Measurements from ENCODE around the gene SDK2.

Gene SDK2

DNA sequence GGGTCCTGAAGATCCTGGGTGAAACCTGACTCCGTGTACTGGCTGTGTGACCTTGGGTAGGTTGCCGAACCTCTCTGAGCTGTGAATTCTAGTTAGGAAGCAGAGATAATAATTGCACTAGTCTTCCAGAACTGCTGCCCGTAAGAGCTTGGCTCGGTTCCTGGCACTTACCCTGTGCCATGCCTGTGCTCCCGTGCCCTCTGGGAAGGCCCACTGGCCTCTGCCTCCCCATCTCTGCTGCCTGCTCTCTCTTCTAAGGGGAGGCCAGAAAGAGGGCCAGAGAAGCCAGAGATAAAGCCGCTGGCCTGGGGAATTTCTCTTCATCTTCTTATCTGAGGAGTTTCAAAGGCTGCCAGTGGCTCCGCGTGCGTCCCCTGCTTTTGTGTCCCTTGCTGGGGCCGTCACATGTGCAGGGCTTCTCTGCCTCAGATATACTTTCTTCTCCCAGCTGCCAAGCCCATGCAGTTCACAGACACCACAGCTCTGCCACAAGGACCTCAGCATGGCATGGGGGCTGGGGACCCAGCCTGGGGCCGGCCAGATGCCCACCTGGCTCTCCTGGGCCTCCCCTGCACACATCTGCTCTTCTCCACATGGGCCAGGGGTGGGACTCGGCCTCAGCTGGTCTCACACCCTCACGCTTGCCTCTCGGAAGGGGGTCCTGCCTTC is 145.2 kb downstream of the SDK2 start:
- no peak for DNase-seq

DNA sequence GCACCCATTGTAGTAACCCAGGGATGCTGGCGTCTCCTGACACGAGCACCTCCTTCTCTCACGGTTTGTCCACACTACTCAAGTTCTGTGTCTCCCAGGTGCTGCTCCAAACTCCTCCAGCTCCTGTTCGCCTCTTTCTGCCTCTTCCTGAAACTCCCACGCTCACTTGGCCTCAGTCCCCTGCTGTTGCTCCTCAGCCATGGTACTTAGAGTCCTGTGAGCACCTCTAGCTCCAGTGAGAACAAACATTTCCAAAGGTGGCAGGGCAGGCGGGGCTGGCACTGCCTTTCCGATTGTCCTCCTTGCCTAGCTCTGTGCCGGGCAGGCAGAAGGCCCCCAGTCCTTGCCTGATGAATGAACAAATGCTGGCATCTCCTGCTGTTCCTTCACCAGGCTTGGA is 146.1 kb downstream of the SDK2 start:
- no peak for DNase-seq

DNA sequence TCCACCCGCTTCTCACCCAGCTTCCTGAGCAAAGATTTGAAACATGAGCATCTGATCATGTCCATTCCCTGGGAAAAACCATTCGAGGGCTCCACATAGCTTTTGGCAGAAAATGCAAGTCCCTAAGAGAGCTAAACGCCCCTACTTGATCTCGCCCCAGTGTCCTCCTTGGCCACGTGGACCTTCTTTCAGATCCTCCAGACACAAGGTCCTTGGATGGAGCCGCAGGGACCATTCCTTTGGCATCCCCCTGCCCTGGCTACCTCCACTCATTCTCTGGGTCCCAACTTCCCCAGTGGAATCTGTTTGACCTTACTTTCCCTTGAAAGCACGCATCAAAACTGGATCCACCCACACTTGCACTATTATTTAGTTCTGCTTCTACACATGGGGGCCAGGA is 146.5 kb downstream of the SDK2 start:
- DNase-seq, result no peak

DNA sequence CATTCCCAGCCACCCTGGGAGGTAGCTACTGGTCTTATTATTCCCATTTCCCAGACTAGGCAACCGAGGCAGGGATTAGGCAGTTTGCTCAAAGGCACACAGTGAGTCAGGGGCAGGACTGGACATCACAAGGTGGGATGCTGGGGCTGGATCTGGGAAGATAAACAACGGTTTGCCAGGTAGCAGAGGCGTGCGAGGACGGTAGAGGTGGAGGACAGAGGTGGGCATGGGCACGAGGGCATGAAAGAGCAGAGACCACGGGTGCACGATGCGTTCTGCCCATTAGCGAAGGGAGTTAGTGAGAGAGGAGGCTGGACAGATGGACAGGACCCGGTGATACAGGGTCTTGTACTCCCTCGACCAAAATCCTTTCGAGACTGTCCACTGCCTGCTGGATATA is 148.0 kb downstream of the SDK2 start:
- no peak for DNase-seq

DNA sequence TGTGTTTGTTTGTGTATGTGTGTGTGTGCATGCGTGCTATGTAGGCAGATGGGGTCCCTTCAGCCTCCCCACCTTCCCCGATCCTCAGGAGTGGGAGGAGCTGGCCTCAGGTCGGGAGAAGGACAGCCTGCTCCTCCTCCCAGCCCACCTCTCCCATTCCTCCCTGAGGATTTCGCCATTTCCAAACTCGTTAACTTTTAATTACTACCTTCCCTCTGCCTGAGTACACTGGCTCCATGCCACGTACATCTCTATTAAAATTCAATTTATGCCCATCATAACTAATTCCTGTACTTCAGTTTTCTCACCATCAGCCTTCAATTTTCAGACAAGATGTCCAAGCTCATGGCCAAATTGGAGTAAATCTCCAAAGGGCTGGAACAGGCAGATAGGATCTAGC is 148.6 kb downstream of the SDK2 start:
- no peak for DNase-seq

DNA sequence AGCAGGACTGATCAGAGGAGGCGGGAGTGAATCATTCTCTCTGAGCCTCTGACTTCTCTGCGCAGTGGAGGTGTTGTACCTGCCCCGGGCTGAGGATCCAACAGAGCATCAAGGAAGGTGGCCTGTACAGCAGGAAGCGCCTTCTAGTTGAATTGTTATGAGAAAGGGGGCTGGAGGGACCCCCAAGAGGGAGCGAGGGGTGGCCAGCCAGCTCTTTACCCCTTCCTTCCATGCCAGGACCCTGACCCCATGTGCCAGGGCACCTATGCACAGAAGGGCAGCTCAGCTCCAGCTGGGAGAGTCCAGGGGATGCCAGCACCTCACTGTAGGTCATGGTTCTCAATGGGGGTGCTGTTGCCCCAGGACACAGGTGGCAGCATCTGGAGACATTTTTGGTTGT is 149.3 kb downstream of the SDK2 start:
- no peak for DNase-seq

DNA sequence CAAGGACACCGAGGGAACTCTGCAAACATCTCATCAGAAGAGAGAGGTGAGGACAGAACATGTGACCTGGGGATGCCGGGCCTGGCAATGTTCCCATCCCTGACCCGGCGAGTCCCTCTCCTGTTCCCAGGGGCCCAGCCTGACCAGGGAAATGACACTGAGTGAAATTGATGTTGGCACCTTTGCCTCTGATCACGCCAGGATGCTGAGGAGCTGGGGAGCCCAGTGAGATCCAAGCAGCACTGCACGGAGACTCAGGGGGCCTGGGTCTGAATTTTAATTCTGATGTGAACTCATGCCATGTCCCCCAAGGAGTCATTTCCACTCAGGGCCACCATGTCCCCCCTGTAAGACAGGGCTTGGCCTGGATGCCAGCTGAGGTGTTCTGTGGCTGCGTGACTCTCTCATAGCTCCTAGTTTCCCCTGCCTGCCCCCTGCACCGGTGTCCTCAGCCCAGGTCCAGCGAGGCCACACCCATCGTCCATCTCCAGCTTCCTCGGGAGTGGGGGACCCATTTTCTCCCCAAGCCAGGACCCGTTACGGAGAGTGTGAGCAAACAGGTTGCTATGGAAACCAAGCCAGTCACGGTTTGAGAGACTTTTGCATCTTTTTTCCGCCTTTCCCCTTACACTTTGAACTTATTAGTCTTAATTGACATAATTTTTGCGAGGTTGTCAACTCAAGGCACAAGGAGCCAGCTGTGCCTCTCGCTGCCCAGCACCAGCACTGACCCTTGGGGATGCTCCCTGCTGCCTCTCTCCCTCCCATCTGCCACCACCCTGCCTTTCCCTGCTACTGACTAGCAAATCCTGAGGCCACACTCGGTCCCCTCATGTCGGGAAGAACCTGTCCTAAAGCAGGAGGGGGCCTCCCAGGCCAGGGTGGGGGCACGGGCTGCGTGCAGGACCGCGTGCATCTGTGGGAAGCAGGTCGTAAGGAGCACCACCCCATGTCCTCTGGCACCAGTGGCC is 150.0 kb downstream of the SDK2 start:
- no peak for DNase-seq

DNA sequence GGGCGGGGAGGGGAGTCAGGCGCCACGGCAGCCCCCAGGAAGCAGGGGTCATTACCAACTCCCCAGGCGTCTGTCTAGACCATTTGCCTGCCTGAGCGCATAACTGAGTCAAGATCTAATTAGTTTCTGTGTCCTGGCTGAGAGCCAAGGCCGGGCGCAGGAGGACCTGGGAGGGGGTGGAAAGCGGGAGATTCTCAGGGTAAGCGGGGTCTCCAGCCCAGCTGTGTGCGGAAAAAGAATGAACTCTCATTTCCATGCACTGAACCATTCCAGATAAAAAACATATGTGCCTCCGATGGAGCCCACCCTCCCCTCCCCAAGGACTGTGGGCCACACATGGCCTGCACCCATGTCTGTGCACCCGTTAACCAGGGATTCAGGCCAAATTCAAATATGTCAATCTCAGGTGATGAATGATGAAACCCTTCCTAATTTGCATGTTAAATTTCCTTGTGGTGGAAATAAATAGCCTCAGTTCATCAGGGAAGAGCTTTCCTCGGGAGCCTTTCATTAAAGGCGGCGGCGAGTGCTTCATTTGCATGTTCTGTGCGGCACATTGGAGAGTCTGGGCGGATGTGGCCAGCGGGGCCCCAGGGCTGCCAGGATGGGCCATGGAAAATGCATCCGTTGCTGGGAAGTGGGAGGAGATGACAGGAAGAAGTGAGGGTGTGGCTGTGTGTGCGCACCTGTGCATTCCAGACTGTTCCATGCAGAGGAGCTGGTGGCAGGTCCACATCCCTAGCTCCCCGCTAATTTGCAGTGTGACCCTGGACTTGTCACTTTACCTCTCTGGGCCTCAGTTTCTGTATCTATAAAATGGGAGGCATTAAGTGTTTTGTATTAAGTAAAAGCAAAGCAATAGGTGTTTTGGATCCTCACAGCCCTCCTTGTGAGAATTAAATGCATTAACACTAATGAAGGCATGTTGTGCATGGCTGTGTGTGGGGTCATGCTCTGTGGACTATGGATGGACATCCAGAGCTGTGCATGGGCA is 151.1 kb downstream of the SDK2 start:
- peak; percentile 74 for DNase-seq

DNA sequence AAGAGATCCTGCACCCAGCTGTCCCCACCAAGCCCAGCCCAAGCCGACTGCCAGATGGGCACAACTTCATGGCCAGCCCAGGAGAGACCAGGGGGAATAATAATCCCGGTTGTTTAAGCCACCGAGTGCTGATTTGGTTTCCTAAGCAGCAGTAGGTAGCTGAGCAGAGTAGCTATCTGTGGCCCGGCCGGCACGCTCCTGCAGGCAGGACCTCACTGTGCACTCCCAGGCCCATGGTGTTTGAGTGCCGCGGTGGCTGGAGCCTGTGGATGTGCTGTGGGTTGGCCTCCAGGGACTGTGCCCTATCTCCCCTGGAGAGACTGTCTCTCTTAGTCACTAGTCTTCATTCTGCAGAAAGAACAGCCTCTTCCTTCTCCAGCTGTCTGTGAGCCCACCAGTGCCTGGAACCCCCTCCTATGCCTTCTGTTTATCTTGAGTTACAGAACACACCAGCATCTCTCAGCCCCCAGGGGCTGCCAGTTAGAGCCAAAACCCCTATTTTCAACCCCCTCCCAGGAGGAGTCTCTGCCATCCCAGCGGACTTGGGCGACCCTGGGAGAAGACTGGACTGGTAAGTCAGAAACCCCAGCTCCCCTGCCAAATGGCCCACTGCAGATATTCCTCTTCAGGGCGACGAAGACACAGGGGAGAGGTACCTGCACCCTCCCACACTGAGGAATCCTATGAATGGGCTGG is 152.0 kb downstream of the SDK2 start:
- DNase-seq, result no peak

DNA sequence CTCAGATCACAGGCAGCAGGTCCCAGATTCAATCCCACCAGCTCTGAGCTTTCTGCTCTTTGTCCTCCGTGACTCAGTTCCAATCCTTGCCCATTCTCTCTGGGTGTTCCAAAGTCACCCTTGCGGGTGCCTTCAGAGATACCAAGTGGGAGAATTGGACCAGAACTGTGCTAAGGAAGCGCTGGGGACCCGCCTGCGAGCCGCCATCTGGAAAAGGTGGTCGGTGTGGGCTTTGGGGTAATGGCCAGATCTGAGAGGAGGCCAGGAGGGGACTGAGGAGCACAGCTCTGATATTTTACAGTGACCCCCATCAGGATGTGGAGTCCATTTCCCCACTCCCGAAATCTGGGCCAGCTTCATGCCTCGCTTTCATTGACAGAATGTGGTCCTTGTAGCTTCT is 152.6 kb downstream of the SDK2 start:
- DNase-seq, result no peak

DNA sequence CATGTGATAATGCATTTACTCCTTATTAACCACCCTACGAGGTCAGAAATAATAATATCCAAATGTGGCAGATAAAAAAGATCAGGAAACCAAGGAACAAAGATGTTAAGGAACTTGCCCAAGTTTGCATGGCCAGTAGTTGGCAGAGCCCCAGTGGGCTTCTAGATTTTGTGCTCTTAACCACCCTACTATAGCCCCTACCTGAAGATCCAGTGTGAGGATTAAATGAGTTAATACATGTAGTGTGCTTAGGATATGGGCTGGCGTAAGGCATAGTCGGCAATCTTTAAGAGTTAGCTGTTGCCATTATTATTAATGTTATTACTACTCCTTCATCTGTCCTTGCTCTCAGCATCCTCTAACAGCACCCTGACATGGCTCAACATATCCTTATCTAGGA is 153.4 kb downstream of the SDK2 start:
- no peak for DNase-seq

DNA sequence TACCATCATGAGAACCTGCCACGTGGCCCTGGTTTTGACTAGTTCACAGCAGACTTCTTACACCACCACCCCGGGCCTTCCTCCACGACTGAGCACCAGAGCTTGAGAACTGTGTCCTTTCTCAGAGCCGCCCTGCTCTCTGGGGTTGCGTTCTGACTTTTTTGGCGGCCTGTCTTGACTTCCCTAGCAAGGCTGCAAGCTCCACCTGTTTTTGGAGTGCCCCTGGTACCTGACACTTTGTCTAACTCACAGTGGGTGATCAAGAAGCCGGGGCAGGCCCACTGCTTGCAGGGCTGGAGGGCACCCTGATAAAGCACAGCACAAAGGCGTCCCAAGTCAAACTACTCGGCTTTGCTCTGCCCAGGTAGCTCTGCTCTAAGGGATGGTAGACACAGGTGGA is 154.3 kb downstream of the SDK2 start:
- DNase-seq, result no peak

DNA sequence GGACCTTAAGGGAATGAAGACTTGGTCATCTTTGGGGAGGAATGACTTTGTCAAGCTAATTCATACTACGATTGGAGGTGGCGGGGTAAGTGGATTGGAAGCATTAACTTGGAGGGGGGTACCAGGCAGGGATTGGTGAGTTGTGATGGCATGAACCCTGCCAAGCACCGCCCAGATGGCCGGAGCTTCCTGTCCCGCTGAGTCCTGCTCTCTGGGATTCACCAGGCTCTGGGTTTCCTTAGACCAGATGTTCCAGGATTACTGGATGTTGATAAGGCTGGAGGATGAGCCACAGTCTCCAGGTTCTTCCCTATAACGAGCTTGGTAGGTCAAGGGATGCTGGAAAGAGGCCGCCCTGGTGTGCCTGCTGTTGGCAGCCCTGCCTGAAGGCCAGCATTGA is 154.9 kb downstream of the SDK2 start:
- DNase-seq, result no peak

DNA sequence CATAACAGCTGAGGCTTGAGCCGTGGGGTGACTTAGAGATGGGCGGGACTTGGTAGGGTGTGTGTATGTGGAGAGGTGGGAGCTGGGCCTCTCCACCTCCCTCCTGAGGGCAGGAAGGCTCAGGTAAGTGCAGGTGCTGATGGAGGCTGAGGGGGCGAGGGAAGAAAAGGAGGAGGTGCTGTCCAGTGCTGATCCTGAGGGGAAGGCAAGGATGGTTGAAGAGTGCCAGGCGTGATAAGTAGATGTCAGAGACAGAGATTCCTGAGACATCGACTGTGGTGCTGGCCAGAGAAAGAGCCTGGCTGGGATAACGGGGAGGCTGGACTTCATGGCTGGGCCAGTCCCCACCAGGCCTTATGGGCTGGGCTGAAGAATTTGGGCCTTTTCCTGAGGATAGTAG is 159.1 kb downstream of the SDK2 start:
- DNase-seq, result no peak

DNA sequence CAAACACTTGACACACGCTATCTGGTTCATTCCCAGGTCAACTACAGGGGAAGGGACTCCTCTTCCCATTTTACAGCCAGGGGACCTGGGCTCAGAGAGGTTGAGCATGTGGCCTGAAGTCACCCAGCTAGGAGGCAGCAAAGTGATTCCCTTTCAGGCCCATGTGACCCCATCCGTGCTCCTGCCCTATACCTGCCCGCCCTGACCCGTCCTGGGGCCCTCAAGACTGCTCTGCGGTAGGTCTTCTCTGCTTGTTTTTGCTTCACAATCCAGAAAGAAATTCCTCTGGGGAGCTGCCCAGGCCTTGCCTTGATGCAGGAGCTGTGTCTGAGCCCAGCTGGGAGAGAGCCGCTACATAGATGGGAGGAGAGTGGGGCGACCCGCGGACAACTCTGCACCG is 161.4 kb downstream of the SDK2 start:
- DNase-seq, result no peak

DNA sequence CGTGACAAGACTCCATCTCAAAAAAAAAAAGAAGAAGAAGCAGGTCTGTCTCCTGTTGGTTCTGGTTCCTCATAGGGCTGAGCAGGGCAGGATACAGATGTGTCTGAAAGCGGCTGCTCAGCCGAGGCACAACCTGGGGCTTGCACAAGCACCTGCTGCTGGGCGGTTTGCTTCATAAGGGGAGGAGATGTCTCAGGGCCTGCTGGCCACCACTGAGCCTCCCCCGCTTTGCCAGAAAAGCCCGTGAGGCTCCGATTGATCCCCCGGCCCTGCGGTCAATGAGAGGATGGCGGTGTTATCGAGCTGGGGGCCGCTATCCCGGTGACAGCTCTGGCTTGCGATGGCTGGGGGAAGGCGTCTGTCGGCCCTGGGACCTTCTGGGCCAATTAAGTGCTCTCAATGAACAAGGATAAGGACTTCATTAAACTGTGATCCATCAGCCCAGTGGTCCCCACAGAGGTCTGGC is 162.0 kb downstream of the SDK2 start:
- DNase-seq, result no peak

DNA sequence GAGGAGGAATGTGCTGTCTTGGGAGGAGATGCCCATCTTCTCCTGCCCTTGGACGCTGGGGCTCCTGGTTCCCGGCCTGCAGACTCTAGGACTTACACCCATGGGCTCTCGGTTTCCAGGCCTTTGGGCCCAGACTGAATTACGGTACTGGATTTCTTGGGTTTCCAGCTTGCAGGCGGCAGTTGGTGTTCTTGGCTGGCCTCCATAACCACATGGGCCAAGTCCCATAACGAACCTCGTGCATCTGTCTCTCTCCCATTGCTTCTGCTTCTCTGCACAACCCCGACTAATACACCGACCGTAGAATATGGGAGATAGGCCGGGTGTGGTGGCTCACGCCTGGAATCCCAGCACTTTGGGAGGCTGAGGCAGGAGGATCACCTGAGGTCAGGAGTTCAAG is 162.6 kb downstream of the SDK2 start:
- no peak for DNase-seq

DNA sequence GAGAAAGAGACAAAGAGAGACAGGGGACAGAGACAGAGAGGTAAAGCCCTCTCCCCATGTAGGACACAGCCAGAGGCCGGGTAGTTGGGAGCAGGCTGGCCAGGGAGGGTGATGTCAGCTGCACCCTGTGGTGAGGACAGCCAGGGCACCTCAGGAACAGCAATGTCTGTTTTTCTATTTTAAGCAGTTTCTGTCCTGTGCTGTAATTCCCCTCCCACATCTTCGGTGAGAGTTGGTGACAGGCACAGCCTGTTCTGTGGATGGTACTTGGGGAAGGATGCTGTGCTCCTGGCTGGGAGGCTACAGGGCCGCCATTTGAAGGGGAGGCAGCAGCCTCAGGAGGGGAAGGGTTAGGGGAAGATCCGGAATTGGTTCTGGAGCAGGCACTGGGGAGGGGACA is 163.5 kb downstream of the SDK2 start:
- DNase-seq, result no peak

DNA sequence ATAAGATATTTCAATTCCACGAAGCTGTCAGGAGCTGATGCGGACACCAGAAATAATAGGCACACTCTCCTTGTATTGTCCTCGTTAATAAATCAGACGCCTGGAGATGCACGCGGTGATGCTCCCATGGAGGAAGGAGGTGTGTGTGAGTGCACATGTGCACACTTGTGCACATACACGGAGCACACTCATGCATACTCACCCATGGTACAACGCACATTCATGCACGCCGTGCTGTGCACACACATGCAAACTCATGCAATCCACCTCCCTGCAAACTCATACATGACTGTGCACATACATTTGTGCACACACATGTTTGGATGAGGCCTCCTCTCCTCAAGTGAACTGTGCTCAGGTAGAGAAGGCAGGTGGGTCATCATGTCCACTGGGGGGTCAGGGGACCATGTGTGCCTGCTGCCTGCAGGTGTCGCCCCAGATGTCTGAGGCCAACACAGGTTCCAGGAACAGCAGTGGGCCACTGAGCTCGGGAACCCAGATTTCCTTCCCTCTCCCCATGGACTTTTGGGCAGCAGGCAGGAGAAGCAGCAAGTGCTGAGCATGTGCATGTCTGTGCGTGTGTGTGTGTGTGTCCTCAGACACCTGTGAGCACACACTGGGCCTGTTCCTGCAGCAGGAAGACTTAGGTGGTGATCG is 165.3 kb downstream of the SDK2 start:
- DNase-seq, result no peak

DNA sequence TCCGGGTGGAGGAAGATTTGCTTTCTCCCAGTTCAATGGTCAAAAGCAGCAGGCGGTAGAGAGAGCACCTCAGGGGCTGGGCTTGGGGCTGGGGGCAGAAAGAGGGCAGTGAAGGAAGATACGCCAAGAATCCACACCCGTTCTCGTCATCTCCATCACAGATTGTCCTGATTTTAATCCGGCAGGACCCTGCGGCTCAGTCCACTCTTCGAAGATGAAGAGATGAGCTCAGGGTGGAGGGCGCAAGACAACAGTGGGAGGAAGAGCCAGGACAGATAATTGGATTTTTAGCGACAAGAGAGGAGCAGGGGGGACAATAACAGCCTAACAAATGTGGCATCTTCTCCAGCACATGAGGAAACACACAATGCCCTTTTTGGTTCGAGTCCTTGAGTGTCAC is 165.9 kb downstream of the SDK2 start:
- no peak for DNase-seq

DNA sequence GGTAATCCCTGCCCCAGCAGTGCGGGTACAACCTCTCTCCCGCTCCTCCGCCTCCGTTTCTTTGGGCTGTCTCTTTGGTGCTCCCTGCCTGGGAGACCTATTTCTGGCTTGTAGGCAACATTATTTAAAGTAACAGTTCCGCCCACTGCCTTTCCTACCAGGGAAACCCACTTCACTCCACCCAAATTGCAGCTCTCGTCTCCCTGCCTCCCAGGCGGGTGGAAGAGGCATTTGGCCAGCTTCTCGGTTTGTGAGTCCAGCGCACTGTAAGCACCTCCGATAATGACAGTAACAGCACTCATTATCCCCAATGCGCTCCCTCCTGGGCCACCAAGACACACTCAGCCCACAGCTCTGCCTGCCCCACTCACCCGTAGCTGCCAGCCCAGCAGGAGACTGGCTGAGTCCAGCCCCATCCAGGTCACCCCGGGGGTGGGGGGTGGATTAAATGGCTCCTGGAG is 167.3 kb downstream of the SDK2 start:
- peak; percentile 71 for DNase-seq
